Measurements from ENCODE around the gene FDCSP. TPM values are rescaled to one million over a fixed set of nuclear protein-coding genes. Genes with fewer than 3 reads are reported as not detected.

The FDCSP gene
- total RNA-seq, 1 experiment from 2014 or later = not detected

- Histone ChIP-seq H3K23ac (ENCODE audit: insufficient read length, low read depth, low read length) (no peak overlapping the region), H3K4me2 (ENCODE audit: insufficient read depth, insufficient read length, low read length) (no peak overlapping the region), H3K23me2 (ENCODE audit: insufficient read length, low read depth, low read length, poor library complexity, severe bottlenecking) (no peaks in the 10 kb centered on the region), H2BK120ac (ENCODE audit: low read depth, low read length, poor library complexity, severe bottlenecking) (no peak overlapping the region), H3K56ac (ENCODE audit: insufficient read length, low read depth, low read length) (no peak overlapping the region), H3K27me3 (ENCODE audit: insufficient read depth, low read length) (no peaks in the 10 kb centered on the region), H2BK12ac (ENCODE audit: insufficient read length, low read depth, low read length) (no peak overlapping the region), H3K14ac (ENCODE audit: insufficient read depth, low read length) (no peak overlapping the region), H2AFZ (ENCODE audit: low read length) (no peak overlapping the region), H3K18ac (ENCODE audit: insufficient read length, low read depth, low read length) (no peak overlapping the region), H3K9me3 (ENCODE audit: control insufficient read depth, low read depth, low read length) (no peaks in the 10 kb centered on the region), H2AK5ac (ENCODE audit: insufficient read length, low read length) (no peak overlapping the region), H4K8ac (replicated peaks; ENCODE audit: insufficient read length, low read depth, low read length) (no peak overlapping the region), H3K4ac (ENCODE audit: low read depth, low read length) (no peak overlapping the region), H2BK20ac (ENCODE audit: low read depth, low read length, poor library complexity, severe bottlenecking) (no peak overlapping the region), H3K27ac (ENCODE audit: insufficient read length, low read depth, low read length) (no peak overlapping the region), H3K4me1 (ENCODE audit: insufficient read depth, low read length) (no peaks in the 10 kb centered on the region), H2BK15ac (ENCODE audit: low read depth, low read length) (no peak overlapping the region), H4K5ac (ENCODE audit: insufficient read length, low read depth, low read length) (no peak overlapping the region), H4K20me1 (ENCODE audit: control insufficient read depth, insufficient read depth, insufficient read length) (no peaks in the 10 kb centered on the region), H3K79me2 (ENCODE audit: insufficient read depth, low read length) (no peaks in the 10 kb centered on the region), H2BK5ac (ENCODE audit: insufficient read length, low read length) (no peak overlapping the region), H3T11ph (ENCODE audit: low read length) (no peak overlapping the region), H3K9ac (ENCODE audit: extremely low read depth, insufficient read length, low read length) (no peak overlapping the region), H3K79me1 (ENCODE audit: insufficient read depth, low read depth, low read length, poor library complexity, severe bottlenecking) (no peaks in the 10 kb centered on the region), H4K91ac (ENCODE audit: insufficient read length, low read depth, low read length) (no peak overlapping the region)
- Mint-ChIP-seq H3K36me3 (ENCODE audit: insufficient read depth in 1 of 3, low read depth in 3 of 3) (no peaks in the 10 kb centered on the region), H3K27me3 (ENCODE audit: low read depth) (no peaks in the 10 kb centered on the region), H3K9me3 (no peaks in the 10 kb centered on the region), H3K4me1 (no peaks in the 10 kb centered on the region), H3K27ac (no peak overlapping the region), H3K4me3 (no peak overlapping the region)
- no CpG with 5 or more reads among the region's 1 CpG for WGBS (ENCODE audit: extremely low coverage, insufficient read length, low lambda C conversion rate)
- no peak for TF ChIP-seq CTCF (conservative IDR thresholded peaks at IDR 0.05)
- DNase-seq = no peak
Observed at GRCh38 chr4:70251945-70252277, 26.0 kb downstream of the FDCSP start.

All from H9 (cell line).